HCT116 (cell line): ENCODE data around the gene LPAR1. TPM values are rescaled to one million over a fixed set of nuclear protein-coding genes. Genes with fewer than 3 reads are reported as not detected.

ENCODE experiments used
- ATAC-seq: fragments of 200-7000 bp; cut with Tn5 transposase; 2 replicates; pipeline ENCODE4 v1.9.1; 2020; ENCODE audit warnings: mild to moderate bottlenecking, moderate library complexity
- BruUV-seq: library from RNA; stranded (reverse); fragments of 400-500 nt; replicated peaks from 2 replicates; lab custom pipeline; 2021; lab: Mats Ljungman, UMichigan
- CTCF ChIA-PET: fragments of 300-600 bp; sonication (Branson Sonifier 250); formaldehyde crosslinking; loops from one replicate; lab custom pipeline; 2021; ENCODE audit warnings: antibody characterized with exemption; lab: Charles Lee
- POLR2A ChIA-PET: fragments of 300-600, 350-600 bp; sonication (Branson Sonifier 250); formaldehyde crosslinking; loops from one replicate; lab custom pipeline; 2021; ENCODE audit warnings: antibody characterized with exemption; lab: Charles Lee
- RAD21 ChIA-PET, 2 experiments: fragments of 300-600 bp; sonication (Branson Sonifier 250); formaldehyde crosslinking; loops; one replicate each; lab custom pipeline; 2023; ENCODE audit warnings: low total read pairs in 2 of 2; ENCODE audit not compliant: uncharacterized antibody in 2 of 2, unreplicated experiment in 2 of 2, low non-redundant PET in 1 of 2; lab: Charles Lee
- DNase-seq: peaks from one replicate; pipeline ENCODE4 v3.0.0-alpha.2; 2010; ENCODE audit warnings: low read depth, low spot score
- H2AFZ ChIP-seq: fragments of 200-600 bp; shearing (Covaris generic), sonication (generic); 2 replicates; pipeline ENCODE4 v1.6.1; 2017; ENCODE audit warnings: low read depth, mixed run types, mixed read lengths, antibody characterized with exemption, low read length; ENCODE audit not compliant: poor library complexity, severe bottlenecking
- H3K27ac ChIP-seq: 2 replicates; pipeline ENCODE4 v1.5.1; 2012; ENCODE audit warnings: low read depth, low read length
- H3K27me3 ChIP-seq: fragments of 200-600 bp; sonication (generic); 2 replicates; pipeline ENCODE4 v1.6.1; 2016; ENCODE audit warnings: mixed run types, low read length, mixed read lengths; ENCODE audit not compliant: insufficient read depth
- H3K36me3 ChIP-seq, 2 experiments: fragments of 200-500 bp in 1 of 2; fragments of 200-600 bp in 1 of 2; sonication (Bioruptor generic) in 1 of 2; sonication (generic) in 1 of 2; 2 replicates each; pipeline versions ENCODE4 v1.5.1 to v1.6.1; 2014 to 2016; ENCODE audit warnings: low read length in 2 of 2, inconsistent platforms in 1 of 2, mixed read lengths in 1 of 2, mixed run types in 1 of 2; ENCODE audit not compliant: insufficient read depth in 2 of 2, control insufficient read depth in 1 of 2
- H3K4me1 ChIP-seq, 2 experiments: fragments of 200-600 bp in 1 of 2; sonication (generic) in 1 of 2; 2 replicates each; pipeline versions ENCODE4 v1.5.1 to v1.6.1; 2012 to 2017; ENCODE audit warnings: low read length in 2 of 2, inconsistent platforms in 1 of 2, mild to moderate bottlenecking in 1 of 2, mixed read lengths in 1 of 2, mixed run types in 1 of 2, moderate library complexity in 1 of 2; ENCODE audit not compliant: insufficient read depth in 2 of 2, control insufficient read depth in 1 of 2
- H3K4me2 ChIP-seq: fragments of 200-600 bp; sonication (generic); 2 replicates; pipeline ENCODE4 v1.6.1; 2017; ENCODE audit warnings: mixed run types, low read length, mixed read lengths
- H3K4me3 ChIP-seq, 2 experiments: fragments of 200-600 bp in 1 of 2; sonication (generic) in 1 of 2; replicated peaks in 1 of 2; 2 replicates each; pipeline ENCODE4 v1.5.1; 2011 to 2016; ENCODE audit warnings: low read length in 2 of 2, control low read depth in 1 of 2, low read depth in 1 of 2, mild to moderate bottlenecking in 1 of 2, mixed read lengths in 1 of 2, mixed run types in 1 of 2
- H3K79me2 ChIP-seq: fragments of 200-600 bp; sonication (generic); 2 replicates; pipeline ENCODE4 v1.6.1; 2017; ENCODE audit warnings: mild to moderate bottlenecking, mixed run types, low read length, moderate library complexity, mixed read lengths; ENCODE audit not compliant: insufficient read depth
- H3K9ac ChIP-seq: fragments of 200-600 bp; sonication (generic); 2 replicates; pipeline ENCODE4 v1.6.1; 2016; ENCODE audit warnings: low read length, mixed read lengths
- H3K9me2 ChIP-seq: fragments of 200-600 bp; sonication (generic), shearing (Covaris generic); 2 replicates; pipeline ENCODE4 v1.6.1; 2017; ENCODE audit warnings: mixed run types, mild to moderate bottlenecking, moderate library complexity; ENCODE audit not compliant: insufficient read depth
- H3K9me3 ChIP-seq, 2 experiments: fragments of 200-500 bp in 1 of 2; fragments of 200-600 bp in 1 of 2; sonication (Bioruptor generic) in 1 of 2; sonication (generic) in 1 of 2; 2 replicates each; pipeline ENCODE4 v1.6.1; 2014 to 2017; ENCODE audit warnings: low read length in 2 of 2, mixed read lengths in 2 of 2, inconsistent platforms in 1 of 2, low read depth in 1 of 2, mild to moderate bottlenecking in 1 of 2, mixed run types in 1 of 2, moderate library complexity in 1 of 2; ENCODE audit not compliant: control insufficient read depth in 1 of 2, insufficient read depth in 1 of 2
- H4K20me1 ChIP-seq: fragments of 200-600 bp; sonication (generic), shearing (Covaris generic); 2 replicates; pipeline ENCODE4 v1.6.1; 2017; ENCODE audit warnings: mixed run types, mild to moderate bottlenecking, moderate library complexity; ENCODE audit not compliant: insufficient read depth
- ATF3 ChIP-seq: IDR thresholded peaks from 2 replicates; pipeline ENCODE4 v1.6.1; 2012
- CTCF ChIP-seq, 3 experiments: fragments of 200-600 bp in 1 of 3; sonication (generic) in 1 of 3; IDR thresholded peaks in 2 of 3; conservative IDR thresholded peaks in 1 of 3; 2 replicates each; pipeline ENCODE4 v1.5.1; 2012 to 2017; ENCODE audit warnings: low read depth in 2 of 3, low read length in 2 of 3, antibody characterized with exemption in 1 of 3, borderline replicate concordance in 1 of 3, control low read depth in 1 of 3, mild to moderate bottlenecking in 1 of 3, mixed read lengths in 1 of 3, mixed run types in 1 of 3, moderate library complexity in 1 of 3; ENCODE audit not compliant: insufficient read depth in 1 of 3
- EGR1 ChIP-seq: IDR thresholded peaks from 2 replicates; pipeline ENCODE4 v1.6.1; 2012; ENCODE audit warnings: low read depth
- EZH2phosphoT487 ChIP-seq: fragments of 200-600 bp; IDR thresholded peaks from 2 replicates; pipeline ENCODE4 v1.6.1; 2018; ENCODE audit warnings: antibody characterized with exemption, borderline replicate concordance
- JUND ChIP-seq: IDR thresholded peaks from 2 replicates; pipeline ENCODE4 v1.6.1; 2012
- SP1 ChIP-seq: IDR thresholded peaks from 2 replicates; pipeline ENCODE4 v1.6.1; 2012; ENCODE audit warnings: low read depth
- ZBTB33 ChIP-seq: IDR thresholded peaks from 2 replicates; pipeline ENCODE4 v1.6.1; 2011; ENCODE audit warnings: mild to moderate bottlenecking, low read length, moderate library complexity; ENCODE audit not compliant: insufficient replicate concordance; ENCODE audit errors: extremely low read depth
- ZNF274 ChIP-seq: fragments of 200-500 bp; sonication (Bioruptor generic); IDR thresholded peaks from 2 replicates; pipeline ENCODE4 v1.6.1; 2014; ENCODE audit warnings: mild to moderate bottlenecking, low read depth, low read length, inconsistent platforms
- intact Hi-C: fragments of 100-400 bp; cut with micrococcal nuclease; formaldehyde crosslinking; loops from 2 replicates; pipeline ENCODE4 v1.10.0; 2022
- total RNA-seq: library from RNA; stranded (reverse); gene quantifications from one replicate; pipeline ENCODE4 v1.2.1, GENCODE V29; 2021; ENCODE audit not compliant: unreplicated experiment

The LPAR1 gene
- total RNA-seq, 1 experiment from 2014 or later: 7.4 TPM

- DNase-seq: no peak
- Histone ChIP-seq H3K9me3 (no peaks in the 10 kb centered on the region), H3K9me2 (no peaks in the 10 kb centered on the region), H3K9ac (no peak overlapping the region), H2AFZ (no peak overlapping the region), H3K79me2 (no peaks in the 10 kb centered on the region), H3K27ac (no peak overlapping the region), H3K4me2 (no peak overlapping the region), H3K36me3 (no peaks in the 10 kb centered on the region), H3K4me3 (no peak overlapping the region), H4K20me1 (no peaks in the 10 kb centered on the region), H3K4me1 (no peaks in the 10 kb centered on the region; a peak in 1 of 4 replicates), H3K27me3 (no peaks in the 10 kb centered on the region)
- intact Hi-C loops: no loop called here
- TF ChIP-seq ZBTB33: no peak
- TF ChIP-seq EZH2phosphoT487: no peak
- no peak for TF ChIP-seq SP1
- no peak for TF ChIP-seq ZNF274
- TF ChIP-seq EGR1: no peak
- TF ChIP-seq ATF3: no peak
- no peak for TF ChIP-seq CTCF (IDR thresholded peaks at IDR 0.05 in 2 of 3, conservative IDR thresholded peaks at IDR 0.05 in 1 of 3; ENCODE audit: borderline replicate concordance in 1 of 3, insufficient read depth in 1 of 3, low read depth in 2 of 3, low read length in 2 of 3)
- TF ChIP-seq JUND: no peak
- no TSS peak for BruUV-seq
- ChIA-PET RAD21 (no interaction called here), POLR2A (no interaction called here), CTCF (no interaction called here)
- no peak for ATAC-seq
Observed at GRCh38 chr9:110933350-110934001, 104.8 kb downstream of the LPAR1 start.
